D341Med (cell line): ENCODE data around the gene EEF1B2.
"Not testable (repeated sequence)": the region's sequence is repeated elsewhere in the genome, so short reads cannot be mapped to it uniquely, and the experiment has no call there.

Experiments used
- DNase-seq: peaks from one replicate; pipeline ENCODE4 v3.0.0; 2012; ENCODE audit warnings: low spot score

The EEF1B2 gene

GRCh38 chr2:206164261-206164862 lies 4.7 kb downstream of the EEF1B2 start:
- no peak for DNase-seq

- DNase-seq, result not testable (repeated sequence)
These were observed 8.5 kb downstream of the EEF1B2 start for GRCh38 chr2:206168230-206168629.

GRCh38 chr2:206171624-206172397 lies 12.1 kb downstream of the EEF1B2 start:
- DNase-seq, result not testable (repeated sequence)

- no peak for DNase-seq
These were observed 13.5 kb downstream of the EEF1B2 start for GRCh38 chr2:206173147-206173546.

GRCh38 chr2:206176121-206176520 lies 16.4 kb downstream of the EEF1B2 start:
- DNase-seq, result no peak

- no peak for DNase-seq
These were observed 17.2 kb downstream of the EEF1B2 start for GRCh38 chr2:206176901-206177300.

- DNase-seq, result not testable (repeated sequence)
These were observed 21.8 kb downstream of the EEF1B2 start for GRCh38 chr2:206181526-206181925.

GRCh38 chr2:206189691-206190090 lies 30.0 kb downstream of the EEF1B2 start:
- no peak for DNase-seq

- DNase-seq, result no peak
These were observed 30.4 kb downstream of the EEF1B2 start for GRCh38 chr2:206190111-206190510.

- no peak for DNase-seq
These were observed 31.0 kb downstream of the EEF1B2 start for GRCh38 chr2:206190689-206191088.

GRCh38 chr2:206192157-206192556 lies 32.5 kb downstream of the EEF1B2 start:
- no peak for DNase-seq

- DNase-seq, result no peak
These were observed 34.1 kb downstream of the EEF1B2 start for GRCh38 chr2:206193671-206194357.

- no peak for DNase-seq
These were observed 39.0 kb downstream of the EEF1B2 start for GRCh38 chr2:206198677-206199076.

GRCh38 chr2:206201075-206201848 lies 41.6 kb downstream of the EEF1B2 start:
- no peak for DNase-seq

- DNase-seq, result no peak
These were observed 42.8 kb downstream of the EEF1B2 start for GRCh38 chr2:206202446-206202845.

GRCh38 chr2:206203331-206203730 lies 43.6 kb downstream of the EEF1B2 start:
- DNase-seq, result no peak

- no peak for DNase-seq
These were observed 45.0 kb downstream of the EEF1B2 start for GRCh38 chr2:206204710-206205109.

- DNase-seq, result not testable (repeated sequence)
These were observed 47.6 kb downstream of the EEF1B2 start for GRCh38 chr2:206207316-206207715.

- DNase-seq, result no peak
These were observed 49.2 kb downstream of the EEF1B2 start for GRCh38 chr2:206208900-206209299.

- DNase-seq, result no peak
These were observed 52.1 kb downstream of the EEF1B2 start for GRCh38 chr2:206211657-206212255.
